NT2/D1 (cell line): Measurements from ENCODE around the gene GNG12.

Experiments used
- DNase-seq: peaks from one replicate; pipeline ENCODE4 v3.0.0-alpha.2; 2011; ENCODE audit warnings: low read depth, low spot score
- H3K27me3 ChIP-seq: 2 replicates; pipeline ENCODE4 v1.6.0; 2011; ENCODE audit warnings: mild to moderate bottlenecking; ENCODE audit not compliant: insufficient read length, insufficient read depth
- H3K36me3 ChIP-seq: 2 replicates; pipeline ENCODE4 v1.6.1; 2011; ENCODE audit warnings: mild to moderate bottlenecking, low read length, mixed read lengths; ENCODE audit not compliant: insufficient read depth, insufficient read length
- H3K4me1 ChIP-seq: 2 replicates; pipeline ENCODE4 v1.5.1; 2011; ENCODE audit not compliant: insufficient read depth, insufficient read length
- H3K4me3 ChIP-seq: 2 replicates; pipeline ENCODE4 v1.5.1; 2011; ENCODE audit warnings: low read depth; ENCODE audit not compliant: insufficient read length
- H3K9ac ChIP-seq: 2 replicates; pipeline ENCODE4 v1.6.0; 2011; ENCODE audit warnings: low read depth; ENCODE audit not compliant: insufficient read length
- H3K9me3 ChIP-seq: 2 replicates; pipeline ENCODE4 v1.5.1; 2011; ENCODE audit warnings: mild to moderate bottlenecking, low read length; ENCODE audit not compliant: insufficient read depth
- SUZ12 ChIP-seq: IDR thresholded peaks from 2 replicates; pipeline ENCODE4 v1.6.1; 2011; ENCODE audit not compliant: insufficient read length, insufficient read depth; ENCODE audit errors: extremely low read depth
- YY1 ChIP-seq: IDR thresholded peaks from 2 replicates; pipeline ENCODE4 v1.6.1; 2011; ENCODE audit not compliant: insufficient read length, insufficient read depth
- ZNF274 ChIP-seq: IDR thresholded peaks from 2 replicates; pipeline ENCODE4 v1.6.1; 2011; ENCODE audit warnings: mild to moderate bottlenecking, low read depth, low read length

GNG12 gene

DNA sequence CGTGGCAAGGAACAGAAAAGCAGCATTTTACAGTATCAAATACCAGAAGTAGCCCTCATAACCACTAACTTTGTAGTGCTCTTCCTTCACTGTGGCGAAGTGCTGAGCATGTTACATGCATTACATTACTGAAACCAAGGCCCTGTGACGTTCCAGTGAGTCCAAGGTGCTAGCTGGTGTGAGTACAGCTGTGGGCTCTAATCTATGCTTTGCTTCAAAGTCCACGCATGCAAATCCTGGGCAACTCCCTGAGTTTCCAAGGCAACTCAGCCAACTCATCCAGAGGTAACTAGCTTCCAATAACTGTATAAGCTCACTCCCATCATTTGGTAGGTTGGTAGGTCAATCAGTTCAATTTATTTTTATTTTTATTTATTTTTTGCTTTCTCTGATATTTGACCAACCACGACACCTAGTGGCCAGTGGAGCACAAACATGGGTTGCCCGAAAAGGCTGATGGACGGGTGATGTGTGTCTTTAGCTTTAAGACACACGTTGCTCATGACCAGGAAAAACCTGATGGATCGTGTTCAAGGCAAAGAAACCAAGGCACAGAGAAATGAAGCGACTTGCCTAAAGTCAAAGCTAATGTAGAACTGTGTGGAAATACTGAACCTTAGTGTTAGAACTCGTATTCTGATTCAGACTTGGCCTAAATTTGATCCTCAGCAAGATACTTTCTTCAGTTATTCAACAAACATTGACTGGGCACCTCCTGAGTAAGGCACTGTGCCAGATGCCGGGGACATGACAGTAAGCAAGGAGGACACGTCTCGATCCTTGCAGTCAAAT is 73.0 kb downstream of the GNG12 start:
- peak; percentile 59 for DNase-seq
- TF ChIP-seq YY1 = no peak
- TF ChIP-seq SUZ12 = no peak
- Histone ChIP-seq H3K9ac (peak overlapping the region; percentile 34), H3K4me3 (no peak overlapping the region), H3K36me3 (peaks cover 6% of the 10 kb centered on the region), H3K4me1 (peaks cover 3% of the 10 kb centered on the region), H3K9me3 (no peaks in the 10 kb centered on the region), H3K27me3 (no peaks in the 10 kb centered on the region)

DNA sequence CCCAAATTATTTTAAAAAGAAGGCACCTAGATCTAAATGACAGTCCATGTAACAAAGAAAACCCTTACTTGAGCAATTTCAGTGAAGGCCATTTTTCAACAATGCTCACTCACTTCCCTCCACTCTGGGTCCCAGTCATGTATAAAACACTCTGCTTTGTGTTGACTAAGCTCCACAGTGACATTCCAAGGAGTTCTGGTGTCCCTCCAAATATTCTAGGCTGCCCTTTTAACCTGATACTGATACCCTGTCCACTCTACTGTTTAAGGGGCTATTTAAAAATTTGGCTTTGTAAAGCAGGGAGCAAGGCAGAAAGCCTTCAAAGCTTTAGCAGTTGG is 73.6 kb downstream of the GNG12 start:
- no peak for TF ChIP-seq SUZ12
- no peak for TF ChIP-seq ZNF274
- TF ChIP-seq YY1 = no peak
- no peak overlapping the region for H3K4me3 ChIP-seq
- H3K9ac ChIP-seq = no peak overlapping the region
- peaks cover 6% of the 10 kb centered on the region for H3K36me3 ChIP-seq
- H3K9me3 ChIP-seq = no peaks in the 10 kb centered on the region
- no peak for DNase-seq
- H3K4me1 ChIP-seq = peaks cover 3% of the 10 kb centered on the region
- H3K27me3 ChIP-seq = no peaks in the 10 kb centered on the region

- TF ChIP-seq ZNF274 (no peak), SUZ12 (no peak), YY1 (no peak)
- no peak for DNase-seq
- Histone ChIP-seq H3K4me3 (no peak overlapping the region), H3K9me3 (no peaks in the 10 kb centered on the region), H3K27me3 (no peaks in the 10 kb centered on the region), H3K4me1 (peaks cover 4% of the 10 kb centered on the region), H3K9ac (no peak overlapping the region), H3K36me3 (peaks cover 4% of the 10 kb centered on the region)
Measured at GRCh38 chr1:67759066-67759465, 74.2 kb downstream of the GNG12 start.

DNA sequence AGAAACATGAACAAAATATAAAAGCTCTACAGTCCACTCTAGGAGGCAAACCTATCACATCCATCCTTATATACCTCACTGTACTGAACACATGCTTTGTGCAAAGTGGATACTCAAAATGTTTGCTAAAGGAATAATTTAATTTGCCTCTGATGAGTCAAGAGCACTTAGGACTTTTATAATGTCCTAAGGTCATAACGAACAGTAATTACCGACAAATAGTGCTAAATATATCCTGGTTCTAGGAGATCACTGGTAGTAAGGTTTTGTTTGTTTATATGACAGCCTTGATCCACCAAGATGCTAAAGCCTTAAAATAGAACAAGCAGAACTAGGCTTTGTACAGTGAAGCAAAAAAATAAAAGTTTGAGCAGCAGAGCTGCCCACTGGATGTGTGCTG is 77.6 kb downstream of the GNG12 start:
- H3K36me3 ChIP-seq = peaks cover 8% of the 10 kb centered on the region
- H3K9me3 ChIP-seq = no peaks in the 10 kb centered on the region
- H3K27me3 ChIP-seq = no peaks in the 10 kb centered on the region
- no peak for TF ChIP-seq YY1
- no peak for TF ChIP-seq ZNF274
- TF ChIP-seq SUZ12 = no peak
- no peak for DNase-seq
- H3K9ac ChIP-seq = no peak overlapping the region
- H3K4me1 ChIP-seq = peaks cover 6% of the 10 kb centered on the region
- no peak overlapping the region for H3K4me3 ChIP-seq

GRCh38 chr1:67755160-67755559 is 78.1 kb downstream of the GNG12 start:
- Histone ChIP-seq H3K4me3 (no peak overlapping the region), H3K4me1 (peaks cover 6% of the 10 kb centered on the region), H3K36me3 (peaks cover 8% of the 10 kb centered on the region), H3K9ac (no peak overlapping the region), H3K9me3 (no peaks in the 10 kb centered on the region), H3K27me3 (no peaks in the 10 kb centered on the region)
- no peak for DNase-seq
- no peak for TF ChIP-seq SUZ12
- TF ChIP-seq YY1 = no peak
- TF ChIP-seq ZNF274 = no peak

DNA sequence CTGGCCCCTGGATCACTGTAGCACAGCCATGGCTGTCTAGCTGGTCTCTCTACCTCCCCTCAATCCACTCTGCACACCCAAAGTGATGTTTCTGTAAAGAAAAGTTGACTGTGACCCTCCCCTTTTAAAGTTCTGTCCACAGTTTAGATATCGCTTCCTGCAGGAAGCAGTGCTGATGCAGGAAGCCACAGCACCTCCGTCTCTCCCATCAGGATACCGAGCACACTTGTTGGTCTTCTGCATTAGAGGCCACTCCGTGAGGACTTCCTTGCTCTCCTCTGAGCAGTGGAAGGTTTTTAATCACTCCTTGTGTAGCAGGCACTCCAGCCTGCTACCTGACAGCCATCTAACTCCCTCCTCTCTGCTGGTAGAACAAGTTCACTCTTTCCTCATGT is 78.7 kb downstream of the GNG12 start:
- TF ChIP-seq YY1 (no peak), ZNF274 (no peak), SUZ12 (no peak)
- Histone ChIP-seq H3K9me3 (no peaks in the 10 kb centered on the region), H3K4me1 (peaks cover 8% of the 10 kb centered on the region), H3K9ac (no peak overlapping the region), H3K4me3 (no peak overlapping the region), H3K27me3 (no peaks in the 10 kb centered on the region), H3K36me3 (peaks cover 8% of the 10 kb centered on the region)
- DNase-seq = no peak

DNA sequence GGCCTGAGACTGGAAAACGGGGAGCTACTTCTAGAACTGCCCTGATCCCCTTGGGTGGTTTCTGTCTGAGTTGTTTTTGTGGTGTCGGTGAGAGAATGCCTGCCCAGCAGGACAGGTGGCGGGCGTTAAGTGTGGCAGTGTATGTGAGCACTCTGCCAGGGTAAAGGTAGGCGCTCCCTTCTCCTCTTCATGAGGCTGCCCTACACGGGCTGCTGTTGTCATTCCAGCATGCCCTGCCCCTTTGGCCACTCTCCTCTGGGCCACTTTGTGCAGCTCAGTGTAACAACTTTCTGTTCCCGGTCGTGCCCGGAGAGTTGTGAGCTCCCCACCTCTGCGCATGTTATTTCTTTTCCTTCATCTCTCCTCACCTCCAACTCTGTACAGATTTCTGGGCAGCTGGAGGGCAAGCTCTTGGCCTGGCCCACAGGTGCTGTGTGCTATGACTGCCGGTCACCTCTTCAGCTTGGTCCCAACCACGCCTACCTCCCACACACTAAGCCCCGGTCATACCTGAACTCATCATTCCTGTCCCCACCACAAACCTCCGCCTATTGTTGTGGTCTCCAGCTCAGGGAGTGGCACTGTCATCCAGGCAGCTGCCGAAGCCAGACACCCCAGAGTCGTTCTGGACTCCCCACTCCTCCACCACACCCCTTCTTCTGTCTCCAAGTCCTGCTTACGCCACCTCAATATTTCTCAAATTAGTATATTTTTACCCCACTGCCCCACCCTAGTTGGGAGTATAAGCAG is 79.3 kb downstream of the GNG12 start:
- Histone ChIP-seq H3K36me3 (peaks cover 8% of the 10 kb centered on the region), H3K9me3 (no peaks in the 10 kb centered on the region), H3K9ac (no peak overlapping the region), H3K4me1 (peaks cover 8% of the 10 kb centered on the region), H3K4me3 (no peak overlapping the region), H3K27me3 (no peaks in the 10 kb centered on the region)
- no peak for DNase-seq
- no peak for TF ChIP-seq SUZ12
- no peak for TF ChIP-seq YY1
- TF ChIP-seq ZNF274 = no peak
